ENCODE measurements around the gene CCNH. TPM values are rescaled to one million over a fixed set of nuclear protein-coding genes. Genes with fewer than 3 reads are reported as not detected.
A peak's percentile ranks its signal among the peaks of the same experiment; 100 is the strongest.

Gene CCNH
- total RNA-seq, 4 donors from 2014 or later = 33.0 to 98.0 (median 67.6) TPM

GRCh38 chr5:87398981-87399614, 13.6 kb downstream of the CCNH start:
- H3K4me1 ChIP-seq = peaks cover 9 to 30% (median 19%) of the 10 kb centered on the region in 4 donors
- no peaks in the 10 kb centered on the region for H3K9me3 ChIP-seq
- H3K36me3 ChIP-seq = peaks cover 23 to 94% (median 71%) of the 10 kb centered on the region in 4 donors
- intact Hi-C loops (cut with DNase I) = no loop called here
- no peak for TF ChIP-seq POLR2AphosphoS5 (IDR thresholded peaks at IDR 0.05)
- TF ChIP-seq POLR2A (IDR thresholded peaks at IDR 0.05; ENCODE audit: low read depth) = no peak
- TF ChIP-seq EP300 (IDR thresholded peaks at IDR 0.05) = no peak
- TF ChIP-seq CTCF (IDR thresholded peaks at IDR 0.05) = no peak
- no peaks in the 10 kb centered on the region for H3K27me3 ChIP-seq
- peak overlapping the region in 2 of 4 donors; percentile 4 to 16 for H3K27ac ChIP-seq (replicated peaks in 1 of 4)
- 85% methylated on average over 5 of the region's 5 CpGs for WGBS
- H3K4me3 ChIP-seq = no peak overlapping the region
- no peak for DNase-seq (ENCODE audit: extremely low spot score)

- intact Hi-C loops (cut with DNase I) = no loop called here
- H3K36me3 ChIP-seq = peaks cover 14 to 100% (median 70%) of the 10 kb centered on the region in 4 donors
- WGBS = 81% methylated on average over 3 of the region's 3 CpGs
- H3K27me3 ChIP-seq = no peaks in the 10 kb centered on the region
- no peak for TF ChIP-seq POLR2AphosphoS5 (IDR thresholded peaks at IDR 0.05)
- TF ChIP-seq EP300 (IDR thresholded peaks at IDR 0.05) = no peak
- H3K4me3 ChIP-seq = no peak overlapping the region
- no peaks in the 10 kb centered on the region for H3K9me3 ChIP-seq
- H3K27ac ChIP-seq (replicated peaks in 1 of 4) = peak overlapping the region; percentile 36 to 68 (median 58)
- no peak for DNase-seq (ENCODE audit: extremely low spot score)
- peaks cover 15 to 51% (median 37%) of the 10 kb centered on the region in 4 donors for H3K4me1 ChIP-seq
Measured at GRCh38 chr5:87394411-87395165, 18.1 kb downstream of the CCNH start.

- H3K36me3 ChIP-seq = peaks cover 6 to 100% (median 69%) of the 10 kb centered on the region in 4 donors
- H3K9me3 ChIP-seq = no peaks in the 10 kb centered on the region
- peaks cover 19 to 41% (median 34%) of the 10 kb centered on the region in 4 donors for H3K4me1 ChIP-seq
- H3K27ac ChIP-seq (replicated peaks in 1 of 4) = peak overlapping the region; percentile 44 to 68 (median 58)
- intact Hi-C loops (cut with DNase I) = no loop called here
- H3K4me3 ChIP-seq = no peak overlapping the region
- no peaks in the 10 kb centered on the region for H3K27me3 ChIP-seq
- 31% methylated on average over 2 of the region's 2 CpGs for WGBS
- no peak for DNase-seq (ENCODE audit: extremely low spot score)
- no peak for TF ChIP-seq EP300 (IDR thresholded peaks at IDR 0.05)
- no peak for TF ChIP-seq CTCF (IDR thresholded peaks at IDR 0.05)
- TF ChIP-seq POLR2A (IDR thresholded peaks at IDR 0.05; ENCODE audit: low read depth) = no peak
- TF ChIP-seq POLR2AphosphoS5 (IDR thresholded peaks at IDR 0.05) = peak in 1 of 2 donors; percentile 14
Measured at GRCh38 chr5:87393331-87393730, 19.4 kb downstream of the CCNH start.

- intact Hi-C loops (cut with DNase I) = no loop called here
- peak overlapping the region; percentile 44 to 68 (median 58) for H3K27ac ChIP-seq (replicated peaks in 1 of 4)
- 74% methylated on average over 4 of the region's 4 CpGs for WGBS
Measured at GRCh38 chr5:87392801-87393200, 19.9 kb downstream of the CCNH start.

More at GRCh38 chr5:87392801-87393200, 19.9 kb downstream of the CCNH start:
- Histone ChIP-seq H3K4me3 (no peak overlapping the region), H3K4me1 (peaks cover 22 to 41% (median 36%) of the 10 kb centered on the region in 4 donors), H3K9me3 (no peaks in the 10 kb centered on the region), H3K27me3 (no peaks in the 10 kb centered on the region), H3K36me3 (peaks cover under 1 to 98% (median 66%) of the 10 kb centered on the region in 4 donors)
- no peak for DNase-seq (ENCODE audit: extremely low spot score)
- TF ChIP-seq CTCF (IDR thresholded peaks at IDR 0.05) (no peak), EP300 (IDR thresholded peaks at IDR 0.05) (no peak), POLR2A (IDR thresholded peaks at IDR 0.05; ENCODE audit: low read depth) (no peak), POLR2AphosphoS5 (IDR thresholded peaks at IDR 0.05) (no peak)
